GM19395 (cell line): ENCODE results near the gene IL18BP.

Experiments
- ATAC-seq: cut with Tn5 transposase; IDR thresholded peaks from one replicate; pipeline ENCODE4 v1.9.1; 2021; ENCODE audit warnings: mild to moderate bottlenecking, moderate library complexity; ENCODE audit not compliant: unreplicated experiment

The IL18BP gene

DNA sequence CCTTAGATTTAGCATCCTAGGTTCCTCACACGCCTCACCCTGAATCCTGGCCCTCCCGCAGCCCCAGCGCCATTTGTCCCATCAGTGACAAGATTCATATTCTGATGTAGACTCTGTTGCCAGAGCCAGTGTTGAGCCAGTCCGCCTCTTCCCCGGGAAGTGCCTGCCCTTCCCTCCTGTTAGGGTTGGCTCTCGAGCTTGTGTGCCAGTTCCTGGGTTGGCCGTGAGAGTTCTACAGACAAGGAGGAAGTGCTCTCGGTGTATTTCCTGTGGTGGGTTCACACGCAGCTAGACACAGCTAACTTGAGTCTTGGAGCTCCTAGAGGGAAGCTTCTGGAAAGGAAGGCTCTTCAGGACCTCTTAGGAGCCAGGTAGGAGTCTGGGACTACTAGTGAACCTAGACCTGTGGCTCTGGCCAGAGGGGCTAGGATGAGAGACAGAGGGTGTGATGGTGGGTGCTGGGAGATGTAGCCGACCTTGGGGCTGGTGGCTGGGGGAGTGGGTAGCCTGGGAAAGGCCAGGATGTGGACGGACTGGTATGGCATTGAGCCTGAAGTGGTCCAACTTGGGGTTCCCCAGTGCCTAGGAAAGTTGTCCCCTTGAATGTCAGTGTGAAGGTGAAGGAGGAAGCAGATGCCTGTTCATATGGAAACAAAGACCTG lies at the start of gene IL18BP:
Gene IL18BP (plus strand): TSS at position 261 of the 662 bp plus-strand sequence. CDS start 1,076 bp downstream, outside the sequence.
- no peak for ATAC-seq

DNA sequence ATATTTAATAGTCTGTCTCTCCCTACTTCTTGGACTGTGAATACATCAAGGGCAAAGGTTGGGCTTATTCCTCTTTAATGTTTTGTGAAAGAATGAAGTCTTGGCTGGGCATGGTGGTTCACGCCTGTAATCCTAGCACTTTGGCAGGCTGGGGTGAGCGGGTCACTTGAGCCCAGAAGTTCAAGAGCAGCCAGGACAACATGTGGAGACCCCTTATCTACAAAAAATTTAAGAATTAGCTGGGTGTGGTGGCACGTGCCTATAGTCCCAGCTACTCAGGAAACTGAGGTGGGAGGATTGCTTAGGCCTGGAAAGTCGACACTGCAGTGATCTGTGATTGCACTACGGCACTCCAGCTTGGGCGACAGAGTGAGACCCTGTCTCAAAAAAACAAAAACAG lies 49.7 kb upstream of the IL18BP start:
- ATAC-seq = no peak

DNA sequence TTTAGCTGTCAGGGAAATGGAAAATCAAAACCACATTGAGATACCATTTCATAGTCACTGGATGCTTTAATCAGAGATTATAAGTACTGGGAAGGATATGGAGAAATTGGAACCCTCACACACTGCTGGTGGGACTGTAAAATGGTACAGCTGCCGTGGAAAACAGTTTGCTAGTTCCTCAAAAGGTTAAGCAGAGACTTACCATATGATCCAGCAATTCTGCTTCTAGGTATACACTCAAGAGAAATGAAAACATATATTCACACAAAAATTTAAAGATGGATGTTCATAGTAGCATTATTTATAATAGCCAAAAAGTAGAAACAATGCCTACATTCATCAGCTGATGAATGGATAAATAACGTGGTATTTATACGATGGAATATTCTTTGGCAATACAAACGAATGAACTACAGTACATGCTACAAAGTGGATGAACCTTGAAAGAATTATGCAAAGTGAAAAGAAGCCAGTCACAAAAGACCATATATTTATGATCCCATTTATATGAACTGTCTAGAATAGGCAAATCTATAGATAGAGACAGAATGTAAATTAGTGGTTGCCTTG lies 46.9 kb upstream of the IL18BP start:
- ATAC-seq = no peak

DNA sequence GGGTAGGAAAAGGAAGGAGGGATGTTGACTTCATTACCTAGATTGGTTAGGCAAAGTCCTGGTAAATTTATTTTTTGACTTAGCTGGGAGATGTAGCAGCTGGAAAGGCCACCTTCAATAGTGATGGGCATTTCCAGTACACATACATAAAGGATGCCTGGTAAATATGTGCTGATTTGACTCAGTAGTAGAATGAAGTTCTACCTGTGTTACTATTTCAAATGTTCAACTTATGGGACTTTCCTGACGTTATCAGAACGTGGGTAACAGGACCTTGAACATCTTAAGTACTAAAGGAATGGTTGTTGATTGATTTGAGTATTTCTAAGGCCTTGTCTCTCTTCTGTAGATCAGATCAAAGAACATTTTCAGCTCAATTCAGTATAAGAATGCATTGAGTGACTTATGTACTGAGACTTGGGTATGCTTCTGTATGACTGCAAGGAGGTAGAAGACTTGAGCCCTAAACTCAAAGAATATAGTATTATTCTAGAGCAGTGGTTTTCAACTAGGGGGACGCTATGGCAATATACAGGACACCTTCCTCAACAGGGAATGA lies 42.7 kb upstream of the IL18BP start:
- ATAC-seq = no peak

DNA sequence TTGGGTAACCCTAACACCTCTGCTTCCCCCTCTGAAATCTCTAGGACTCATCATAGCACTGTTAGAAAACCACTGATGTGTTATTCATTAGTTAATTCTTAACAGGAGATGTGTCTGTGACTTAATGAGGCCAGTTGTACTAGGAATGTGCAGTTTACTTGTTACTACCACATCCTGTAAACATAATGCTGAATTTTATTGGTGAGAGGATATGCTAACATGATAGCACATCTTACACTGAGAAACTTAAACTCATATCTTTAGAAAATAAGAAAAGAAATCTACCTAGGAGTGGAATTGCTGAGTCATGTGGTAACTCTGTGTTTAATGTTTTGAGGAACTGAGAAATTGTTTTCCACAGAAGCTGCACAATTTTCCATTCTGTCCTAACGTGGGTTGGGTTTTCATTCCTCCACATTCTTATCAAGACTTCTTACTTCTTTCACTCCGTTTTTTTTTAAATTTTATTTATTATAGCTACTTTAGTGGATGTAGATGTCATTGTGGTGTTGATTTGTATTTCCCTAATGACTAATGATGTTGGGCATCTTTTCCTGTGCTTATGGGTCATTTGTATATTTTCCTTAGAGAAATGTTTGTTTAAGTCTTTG lies 36.2 kb upstream of the IL18BP start:
- peak; percentile 66 for ATAC-seq

DNA sequence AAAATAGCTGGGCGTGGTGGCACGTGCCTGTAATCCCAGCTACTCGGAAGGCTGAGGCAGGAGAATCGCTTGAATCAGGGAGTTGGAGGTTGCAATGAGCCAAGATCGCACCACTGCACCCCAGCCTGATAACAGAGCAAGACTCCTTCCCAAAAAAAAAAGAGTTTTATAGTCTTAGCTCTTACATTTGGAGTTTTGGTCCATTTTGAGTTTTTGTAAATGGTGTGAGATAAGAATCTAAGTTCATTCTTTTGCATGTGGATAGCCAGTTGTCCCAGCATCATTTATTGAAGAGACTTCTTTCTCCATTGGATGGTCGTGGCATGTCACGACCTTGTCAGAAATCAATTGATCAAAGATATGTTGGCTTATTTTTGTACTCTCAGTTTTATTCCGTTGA lies 35.2 kb upstream of the IL18BP start:
- no peak for ATAC-seq

DNA sequence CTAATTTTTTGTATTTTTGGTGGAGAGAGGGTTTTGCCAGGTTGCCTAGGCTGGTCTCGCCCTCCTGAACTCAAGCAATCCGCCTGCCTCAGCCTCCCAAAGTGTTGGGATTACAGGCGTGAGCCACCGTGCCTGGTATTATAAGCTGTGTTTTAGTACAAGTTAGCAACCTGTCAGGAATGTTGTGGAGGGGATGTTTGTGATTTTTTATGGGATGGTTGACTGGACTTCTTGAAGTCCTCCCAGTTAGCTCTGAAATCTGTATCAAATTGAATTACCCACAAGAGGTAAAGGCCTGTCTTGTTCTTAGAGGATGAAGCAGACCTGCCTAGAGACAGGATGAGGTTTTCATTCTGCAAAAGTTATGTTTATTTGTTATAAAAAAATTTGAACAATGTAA lies 34.1 kb upstream of the IL18BP start:
- no peak for ATAC-seq

DNA sequence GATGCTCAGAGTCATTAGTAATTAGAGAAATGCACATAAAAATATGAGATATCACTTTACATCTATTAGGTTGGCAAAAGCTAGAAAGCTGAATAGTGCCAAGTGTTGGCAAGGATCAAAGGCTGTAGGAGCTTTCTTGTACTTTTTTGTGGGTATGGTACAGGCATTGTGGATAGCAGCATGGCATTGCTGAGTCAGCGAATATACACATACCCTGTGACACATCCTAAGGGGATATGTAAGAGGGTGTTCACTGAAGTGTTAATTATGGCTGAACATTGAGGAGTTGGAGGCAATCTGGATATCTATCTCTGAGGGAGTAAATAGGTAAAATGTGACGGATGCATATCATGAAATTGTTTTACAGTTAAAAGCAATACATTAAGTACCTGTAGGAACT lies 27.0 kb upstream of the IL18BP start:
- no peak for ATAC-seq

DNA sequence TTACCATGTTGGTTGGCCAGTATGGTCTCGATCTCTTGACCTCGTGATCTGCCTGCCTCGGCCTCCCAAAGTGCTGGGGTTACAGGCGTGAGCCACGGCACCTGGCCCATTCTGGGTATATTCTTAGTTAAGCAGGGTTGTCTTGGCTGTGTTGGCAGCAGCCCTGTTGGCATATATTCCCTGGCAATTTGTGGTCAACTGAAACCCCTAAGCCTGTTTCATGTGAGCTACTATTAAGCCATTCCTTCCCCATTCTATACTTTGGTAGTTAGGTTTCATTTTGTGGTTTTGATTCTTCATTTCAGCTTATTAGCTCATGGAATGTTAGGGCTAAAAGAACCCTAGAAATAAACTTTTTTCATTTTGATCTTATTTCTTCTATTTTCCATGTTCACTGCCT lies 22.2 kb upstream of the IL18BP start:
- ATAC-seq = no peak

DNA sequence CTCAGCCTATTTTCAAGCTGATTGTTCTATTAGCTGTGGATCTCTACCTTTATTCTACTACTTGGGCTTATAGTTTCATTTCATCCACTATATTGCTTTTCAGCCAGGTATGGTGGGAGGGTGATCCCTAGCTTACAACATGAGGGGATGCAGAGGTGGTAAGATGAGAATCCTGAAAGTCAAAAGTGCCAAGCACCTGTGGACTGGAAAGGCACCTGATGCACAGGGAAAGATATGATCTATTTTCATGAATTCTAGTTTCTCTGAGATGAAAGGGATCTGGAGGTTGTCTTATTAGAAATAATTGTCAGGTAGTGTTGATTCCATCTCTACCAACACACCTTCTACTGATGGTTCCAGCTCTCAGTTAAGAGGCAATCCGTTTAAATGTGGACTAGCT lies 21.6 kb upstream of the IL18BP start:
- ATAC-seq = no peak

DNA sequence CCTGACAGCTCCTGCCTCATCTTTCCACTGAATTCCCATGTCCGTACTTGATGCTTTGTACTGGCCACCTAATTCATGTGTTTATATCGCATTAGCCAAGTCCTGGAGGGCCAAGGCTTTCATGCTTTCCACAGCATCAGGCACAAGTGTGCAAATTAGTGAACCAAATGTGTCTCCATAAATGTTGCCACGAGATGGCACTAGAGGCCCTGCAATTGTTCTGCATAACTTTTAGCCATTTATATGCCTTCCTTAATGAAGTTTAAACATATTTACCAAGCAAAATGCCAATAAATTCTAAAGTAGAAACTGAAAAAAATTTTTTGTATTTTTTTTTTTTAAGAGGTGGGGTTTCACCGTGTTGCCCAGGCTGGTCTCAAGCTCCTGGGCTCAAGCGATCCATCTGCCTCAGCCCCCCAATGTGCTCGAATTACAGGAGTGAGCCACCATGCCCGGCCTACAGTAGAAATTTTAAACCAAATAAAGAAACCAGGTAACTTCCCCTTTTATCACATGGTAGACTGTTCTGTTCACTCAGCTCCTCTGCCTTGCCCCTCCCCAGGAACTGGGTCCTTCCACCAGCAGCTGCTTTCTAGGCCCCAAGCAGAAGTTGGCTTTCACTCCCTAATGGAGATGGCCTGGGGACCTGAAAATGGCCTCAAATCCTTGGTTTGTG lies 20.8 kb upstream of the IL18BP start:
- peak; percentile 60 for ATAC-seq

DNA sequence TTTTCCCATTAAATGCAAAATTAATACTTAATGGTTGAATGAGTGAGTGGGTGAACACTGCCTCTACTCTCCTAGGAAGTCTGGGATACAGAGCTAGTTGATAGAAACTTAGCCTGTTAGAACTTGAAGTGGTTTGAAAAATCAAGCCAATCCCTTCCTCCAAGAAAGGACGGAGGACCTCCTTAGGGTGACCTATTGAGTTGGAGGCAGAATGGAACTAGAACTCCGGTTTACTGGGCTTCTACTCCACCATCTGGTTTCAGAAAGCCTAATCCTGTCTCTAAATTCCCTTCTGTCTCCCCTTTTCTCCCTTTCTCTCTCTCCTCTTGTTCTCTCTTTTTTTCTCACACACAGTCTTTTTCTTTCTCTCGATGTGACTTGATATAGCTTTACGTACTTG lies 19.6 kb upstream of the IL18BP start:
- ATAC-seq = no peak

DNA sequence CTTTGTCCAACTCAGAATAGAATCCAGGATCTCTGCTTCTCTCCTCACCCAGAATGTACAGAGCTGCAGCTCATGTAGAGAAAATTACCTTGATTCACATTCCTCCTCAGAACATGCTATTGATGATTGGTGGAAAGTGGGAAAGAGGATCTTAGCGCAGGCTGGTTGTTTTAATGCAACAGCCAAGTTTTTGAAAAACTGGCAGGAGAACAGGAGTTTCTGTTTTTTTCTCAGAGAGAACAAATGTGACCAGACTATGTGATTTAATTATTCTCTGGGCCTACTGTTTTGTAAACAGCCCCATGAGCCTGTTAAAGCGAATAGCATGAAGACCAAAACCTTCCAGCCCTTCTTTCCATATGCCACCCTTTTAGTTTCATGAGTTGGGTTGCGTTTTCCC lies 19.1 kb upstream of the IL18BP start:
- ATAC-seq = no peak

DNA sequence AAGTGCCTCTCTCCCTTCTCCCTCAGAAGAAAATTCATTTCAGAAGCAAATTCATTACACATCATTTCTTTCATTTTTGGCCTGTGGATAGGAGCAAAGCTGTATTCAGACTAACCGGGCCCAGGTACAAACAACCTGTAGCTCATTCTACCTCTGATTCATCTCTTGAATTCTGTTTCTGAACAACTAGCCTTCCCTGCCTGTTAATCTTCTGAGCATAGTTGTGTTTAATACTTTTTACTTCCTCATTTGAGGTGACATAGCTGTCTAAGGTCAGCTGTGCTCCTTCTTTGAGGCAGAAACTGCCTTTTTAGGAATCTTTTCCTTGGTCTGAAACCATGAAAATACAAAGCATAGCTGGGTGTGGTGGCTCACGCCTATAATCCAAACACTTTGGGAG lies 12.6 kb upstream of the IL18BP start:
- ATAC-seq = no peak

DNA sequence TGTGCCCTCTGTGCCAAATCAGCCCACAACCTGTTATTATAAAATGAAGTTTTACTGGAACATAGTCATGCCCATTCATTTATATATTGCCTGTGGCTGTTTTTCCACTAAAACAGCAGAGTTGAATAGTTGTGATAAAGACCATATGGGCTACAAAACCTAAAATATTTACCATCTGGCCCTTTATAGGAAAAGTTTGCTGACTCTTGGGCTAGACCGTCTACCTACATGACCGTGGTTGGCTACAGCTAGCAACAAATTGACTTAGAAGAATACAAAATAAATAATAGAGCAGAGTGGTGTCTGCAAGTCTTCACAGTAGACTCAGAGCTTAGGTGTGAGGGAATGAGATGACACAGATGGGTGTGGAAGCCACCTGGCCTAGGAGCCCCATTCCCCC lies 11.2 kb upstream of the IL18BP start:
- ATAC-seq = no peak

DNA sequence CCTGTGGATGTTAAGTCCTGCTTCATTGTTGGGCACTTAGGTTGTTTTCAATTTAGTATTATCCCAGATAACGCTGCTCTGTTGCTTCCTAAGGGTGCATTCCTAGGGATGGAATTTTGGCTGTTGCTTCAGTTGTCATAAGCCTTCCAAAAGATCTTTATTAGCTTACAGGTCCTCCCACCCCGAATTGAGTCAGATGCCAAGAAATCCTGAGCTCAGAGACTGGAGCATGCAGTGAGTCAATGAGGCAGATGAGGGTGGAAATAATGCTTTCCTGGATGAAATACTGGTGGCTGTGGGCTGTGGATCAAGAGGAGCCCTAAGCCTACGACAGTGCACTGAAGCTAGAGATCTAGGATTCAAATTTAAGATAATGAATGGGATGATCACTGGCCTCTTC lies 10.7 kb upstream of the IL18BP start:
- no peak for ATAC-seq

DNA sequence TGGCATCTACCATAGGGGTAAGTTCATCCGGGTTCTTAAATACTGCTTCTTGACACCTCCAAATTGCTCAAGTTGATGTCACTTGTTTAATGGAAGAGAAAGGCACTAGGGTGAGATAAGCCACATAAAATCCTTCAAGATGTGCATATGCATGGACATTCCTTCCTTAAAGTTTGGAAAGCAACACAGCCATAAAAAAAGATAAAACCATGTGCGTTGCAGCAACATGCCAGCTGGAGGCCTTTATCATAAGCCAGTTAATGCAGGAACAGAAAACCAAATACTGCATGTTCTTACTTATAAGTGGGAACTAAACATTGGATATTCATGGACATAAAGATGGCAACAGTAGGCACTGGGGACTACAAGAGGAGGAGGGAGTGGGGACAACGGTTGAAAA lies 8.0 kb upstream of the IL18BP start:
- ATAC-seq = no peak

DNA sequence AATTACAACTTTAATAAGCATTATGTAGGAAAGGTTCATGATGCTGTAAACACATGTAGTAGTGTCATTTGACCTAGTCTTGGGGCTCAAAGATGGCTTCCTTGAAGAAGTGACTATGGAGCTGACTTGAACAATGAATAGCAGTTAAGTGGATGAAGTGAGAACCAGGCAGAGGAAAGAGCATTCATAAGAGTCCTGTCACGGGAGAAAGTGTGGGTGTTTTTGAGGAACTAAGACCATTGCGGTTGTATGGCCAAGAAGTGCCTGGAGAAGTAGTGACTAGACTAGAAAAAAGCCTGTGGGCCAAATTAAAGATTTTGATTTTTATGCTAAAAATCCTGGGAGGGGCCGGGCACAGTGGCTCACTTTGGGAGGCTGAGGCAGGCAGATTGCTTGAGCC lies 7.2 kb upstream of the IL18BP start:
- ATAC-seq = peak; percentile 78

DNA sequence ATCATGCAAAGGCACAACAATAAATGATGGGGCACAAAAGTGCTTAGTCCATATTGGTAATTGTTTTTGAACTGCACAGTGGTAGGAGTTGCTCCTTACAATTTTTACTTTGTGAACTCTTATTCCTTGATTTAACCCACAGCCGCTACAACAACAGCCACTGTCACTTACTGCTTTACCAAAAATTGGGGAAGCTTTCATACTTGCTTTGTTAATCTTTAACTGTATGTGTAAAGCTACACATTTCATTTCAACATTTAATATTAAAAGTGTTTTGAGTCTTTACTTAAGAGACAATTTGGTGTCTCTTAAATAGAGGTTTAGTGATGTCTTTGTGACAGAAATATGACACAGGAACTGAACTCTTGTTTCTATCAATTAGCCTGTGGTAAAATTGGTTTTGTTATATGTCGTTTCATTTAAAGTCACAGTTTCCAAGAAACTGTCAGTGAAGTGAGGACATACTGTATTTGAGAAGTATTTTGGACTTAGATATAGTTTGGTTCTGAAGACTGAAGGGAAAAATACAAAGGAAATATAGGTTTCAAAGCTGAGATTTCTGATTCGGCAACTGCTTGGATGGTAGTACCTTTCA lies 6.5 kb upstream of the IL18BP start:
- no peak for ATAC-seq

DNA sequence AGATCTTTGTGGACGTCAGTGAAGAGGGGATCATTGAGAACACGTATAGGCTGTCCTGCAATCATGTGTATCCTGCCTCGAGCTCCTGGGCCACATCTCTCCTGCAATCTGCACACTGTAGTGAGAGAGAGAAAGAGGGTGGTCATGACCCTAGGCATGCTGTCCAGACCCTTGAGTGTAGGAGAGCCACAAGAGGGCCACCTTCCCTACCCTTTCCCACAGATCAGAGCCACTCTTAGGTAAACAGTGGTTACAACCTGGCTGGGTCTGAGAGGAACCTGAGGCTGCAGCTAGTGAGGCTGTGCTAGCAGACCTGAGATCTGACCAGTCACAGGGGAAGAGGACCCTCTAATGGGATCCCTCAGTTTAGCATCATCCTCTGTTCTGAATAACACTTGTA lies 3.9 kb upstream of the IL18BP start:
- ATAC-seq = no peak

DNA sequence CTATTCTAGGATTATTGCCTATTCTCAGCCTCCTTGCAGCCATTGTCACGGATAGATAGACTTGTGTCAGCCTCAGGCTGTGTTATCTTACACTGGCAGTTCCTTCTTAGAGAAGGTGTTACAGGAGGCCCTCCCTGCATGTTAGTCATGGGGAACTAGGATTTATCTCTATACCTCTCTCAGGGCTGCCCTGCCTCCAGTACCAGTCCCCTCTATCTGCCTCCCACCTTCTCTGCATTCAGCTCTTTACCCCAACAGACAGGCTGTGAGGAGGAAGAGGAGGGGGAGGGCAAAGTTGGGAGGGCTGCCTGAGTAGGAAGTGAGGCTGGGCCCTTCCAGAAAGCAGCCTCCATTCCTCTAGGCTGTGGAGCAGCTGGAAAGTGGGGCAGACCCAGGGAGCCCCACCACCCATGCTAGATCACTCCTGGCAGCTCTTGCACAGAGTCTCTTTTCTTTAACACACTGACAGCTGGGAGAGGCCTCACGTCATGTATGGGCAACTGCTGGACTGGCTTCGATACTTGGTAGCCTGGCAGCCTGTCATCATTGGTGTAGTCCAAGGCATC lies 2.9 kb upstream of the IL18BP start:
- ATAC-seq = no peak
